Right renal pelvis (tissue), 4 donors: ENCODE results near the gene DCAF11. TPM values are rescaled to one million over a fixed set of nuclear protein-coding genes. Genes with fewer than 3 reads are reported as not detected.

Source experiments
- DNase-seq, 4 donors: peaks; one replicate each; pipeline ENCODE4 v3.0.0-alpha.2; 2013; ENCODE audit warnings: low read depth in 4 of 4, low spot score in 3 of 4, missing footprints in 1 of 4
- polyA plus RNA-seq, 4 donors: library from polyadenylated mRNA; unstranded; fragments of 120-200 nt; gene quantifications; one replicate each; pipeline ENCODE4 v1.2.1, GENCODE V29; 2013; ENCODE audit not compliant: insufficient read length in 4 of 4

Gene DCAF11
- polyA plus RNA-seq, 4 donors, result 79.8 to 83.5 (median 81.4) TPM

DNA sequence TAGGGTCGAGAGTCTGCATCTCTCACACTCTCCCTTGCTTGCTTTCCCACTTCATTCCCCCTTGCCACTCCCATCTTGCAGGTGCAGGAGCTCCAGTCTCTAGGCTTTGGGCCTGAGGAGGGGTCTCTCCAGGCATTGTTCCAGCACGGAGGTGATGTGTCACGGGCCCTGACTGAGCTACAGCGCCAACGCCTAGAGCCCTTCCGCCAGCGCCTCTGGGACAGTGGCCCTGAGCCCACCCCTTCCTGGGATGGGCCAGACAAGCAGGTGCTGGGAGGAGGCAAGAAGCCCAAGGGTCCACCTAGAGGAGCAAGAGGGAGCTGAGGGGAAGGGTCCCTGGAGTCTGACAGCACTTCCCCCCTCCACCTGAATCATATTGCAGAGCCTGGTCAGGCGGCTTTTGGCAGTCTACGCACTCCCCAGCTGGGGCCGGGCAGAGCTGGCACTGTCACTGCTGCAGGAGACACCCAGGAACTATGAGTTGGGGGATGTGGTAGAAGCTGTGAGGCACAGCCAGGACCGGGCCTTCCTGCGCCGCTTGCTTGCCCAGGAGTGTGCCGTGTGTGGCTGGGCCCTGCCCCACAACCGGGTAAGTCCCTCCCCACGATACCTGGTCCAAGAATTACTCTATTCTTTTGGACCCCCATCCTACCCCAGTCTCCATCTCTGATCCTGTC lies 37.0 kb downstream of the DCAF11 start:
- no peak for DNase-seq

DNA sequence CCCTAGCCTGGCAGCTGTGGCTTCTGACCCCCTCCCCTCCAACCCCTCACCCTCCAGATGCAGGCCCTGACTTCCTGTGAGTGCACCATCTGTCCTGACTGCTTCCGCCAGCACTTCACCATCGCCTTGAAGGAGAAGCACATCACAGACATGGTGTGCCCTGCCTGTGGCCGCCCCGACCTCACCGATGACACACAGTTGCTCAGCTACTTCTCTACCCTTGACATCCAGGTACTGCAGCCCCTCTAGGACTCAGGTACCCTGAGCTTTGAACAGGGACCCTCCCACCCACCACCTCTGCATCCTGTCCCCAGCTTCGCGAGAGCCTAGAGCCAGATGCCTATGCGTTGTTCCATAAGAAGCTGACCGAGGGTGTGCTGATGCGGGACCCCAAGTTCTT lies 40.5 kb downstream of the DCAF11 start:
- no peak for DNase-seq

DNA sequence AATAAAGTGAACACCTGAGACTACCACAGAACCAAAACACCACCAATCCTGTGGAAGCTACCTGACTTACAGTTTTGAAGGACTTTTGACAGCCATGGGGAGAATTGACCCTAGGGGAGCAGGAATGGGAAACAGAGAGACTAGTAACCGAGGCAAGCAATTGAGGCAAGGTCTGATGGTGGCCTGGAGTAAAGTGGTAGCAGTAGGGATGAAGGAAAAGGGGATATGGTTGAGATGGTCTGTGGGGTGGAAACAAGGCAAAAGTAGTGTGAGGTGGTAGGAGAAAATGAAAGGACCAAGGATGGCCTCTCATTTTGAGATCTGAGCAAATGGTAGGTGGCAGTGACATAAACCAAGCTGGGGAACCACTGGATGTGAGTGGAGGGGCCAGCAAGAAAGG lies 42.3 kb downstream of the DCAF11 start:
- DNase-seq, result no peak

DNA sequence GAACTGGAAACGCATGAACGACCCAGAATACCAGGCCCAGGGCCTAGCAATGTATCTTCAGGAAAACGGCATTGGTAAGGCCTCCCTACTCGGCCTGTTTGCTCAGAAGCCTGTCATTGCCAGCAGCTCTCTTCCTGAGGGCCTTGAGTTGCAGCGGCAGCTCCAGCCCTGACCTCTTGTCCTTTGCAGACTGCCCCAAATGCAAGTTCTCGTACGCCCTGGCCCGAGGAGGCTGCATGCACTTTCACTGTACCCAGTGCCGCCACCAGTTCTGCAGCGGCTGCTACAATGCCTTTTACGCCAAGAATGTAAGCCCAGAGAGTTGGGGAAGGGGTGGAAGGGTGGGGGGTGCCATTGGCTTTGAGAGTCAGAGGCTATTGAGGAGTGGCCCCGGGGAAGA lies 42.8 kb downstream of the DCAF11 start:
- no peak for DNase-seq

DNA sequence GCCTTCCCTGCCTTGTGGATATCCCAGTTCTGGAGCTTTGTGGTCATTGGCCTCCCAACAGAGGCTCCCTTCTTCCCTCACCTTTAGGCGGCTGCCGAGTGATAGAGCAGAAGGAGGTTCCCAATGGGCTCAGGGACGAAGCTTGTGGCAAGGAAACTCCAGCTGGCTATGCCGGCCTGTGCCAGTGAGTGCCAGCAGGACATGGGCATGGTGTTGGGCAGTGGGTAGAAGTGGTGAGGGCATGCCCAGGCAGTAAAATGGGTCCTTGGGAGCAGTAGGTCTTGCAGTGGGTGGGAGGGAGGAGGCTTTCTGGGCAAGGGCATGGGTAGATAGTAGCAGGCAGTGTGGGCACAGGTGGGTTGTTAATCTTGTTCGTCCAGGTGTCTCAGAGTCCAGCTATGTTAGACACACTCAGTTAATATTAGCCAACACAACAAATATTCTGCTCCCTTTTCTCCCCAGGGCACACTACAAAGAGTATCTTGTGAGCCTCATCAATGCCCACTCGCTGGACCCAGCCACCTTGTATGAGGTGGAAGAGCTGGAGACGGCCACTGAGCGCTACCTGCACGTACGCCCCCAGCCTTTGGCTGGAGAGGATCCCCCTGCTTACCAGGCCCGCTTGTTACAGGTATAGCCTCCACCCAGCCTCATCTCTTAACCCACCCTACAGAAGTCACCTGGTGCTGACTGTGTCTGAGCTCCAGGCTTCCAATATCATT lies 45.4 kb downstream of the DCAF11 start:
- no peak for DNase-seq

DNA sequence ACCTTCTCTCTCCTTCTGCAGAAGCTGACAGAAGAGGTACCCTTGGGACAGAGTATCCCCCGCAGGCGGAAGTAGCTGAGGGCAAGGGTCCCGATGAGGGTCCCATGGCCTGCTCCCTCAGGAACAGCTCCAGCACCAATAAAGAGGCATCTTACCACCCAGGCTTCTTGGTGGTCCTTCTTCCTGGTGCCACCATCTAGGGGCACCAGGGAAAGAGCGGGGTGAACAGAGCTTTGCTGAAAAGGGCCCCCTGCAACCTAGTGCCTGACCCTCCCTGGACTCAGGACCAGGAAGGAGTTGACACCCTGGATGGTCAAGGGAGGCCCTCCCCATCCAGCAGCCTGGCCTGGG lies 45.9 kb downstream of the DCAF11 start:
- DNase-seq, result no peak

DNA sequence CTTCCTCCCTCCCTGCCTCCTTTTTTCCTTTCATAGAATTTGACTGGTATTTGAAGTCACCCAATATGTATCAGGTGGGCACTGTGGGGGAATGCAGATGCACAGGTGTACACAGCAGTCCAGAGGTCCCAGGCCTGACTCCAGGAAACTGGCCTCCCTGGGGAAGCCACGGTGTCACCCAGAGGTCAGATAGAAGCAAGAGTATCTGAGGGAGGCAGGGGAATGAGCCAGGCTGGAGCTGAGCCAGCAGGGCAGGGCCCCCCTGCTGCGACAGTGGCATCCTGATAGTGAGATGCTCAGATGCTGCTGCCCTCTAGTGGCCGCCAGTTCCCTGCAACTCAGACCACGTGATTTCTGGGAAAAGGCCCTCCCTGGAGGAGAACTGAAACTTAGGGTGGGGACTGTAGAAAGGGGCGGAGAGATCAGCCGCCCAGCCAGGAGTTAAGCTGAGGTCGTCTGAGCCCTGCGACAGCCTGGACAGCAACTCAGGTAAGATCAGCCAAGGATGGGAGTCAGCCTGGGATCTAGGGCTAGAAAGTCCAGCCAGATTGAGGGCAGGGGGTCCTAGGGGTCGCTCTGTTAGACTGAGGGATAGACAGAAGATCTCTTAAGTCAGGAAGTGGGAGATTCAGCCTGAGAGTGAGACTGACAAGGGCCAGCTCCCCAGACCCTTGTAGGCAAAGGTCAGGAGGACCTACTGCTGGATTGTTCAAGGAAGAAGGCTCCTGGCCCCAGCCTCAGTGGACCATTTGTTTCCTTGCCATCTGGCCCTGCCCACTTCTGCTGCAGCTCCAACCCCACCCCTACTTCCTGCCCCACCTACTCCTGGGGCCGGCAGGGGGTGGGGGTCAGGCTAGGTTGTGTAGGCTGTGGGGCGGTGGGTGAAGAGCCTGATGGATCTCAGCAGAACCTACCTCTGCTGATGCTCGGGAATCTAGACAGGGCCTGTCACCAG lies 46.5 kb downstream of the DCAF11 start, which contains the start of gene IRF9:
Gene IRF9 (plus strand): TSS at position 416 of the 955 bp plus-strand sequence. CDS start 880 bp downstream, outside the sequence.
- DNase-seq, result peak; percentile 93 to 97 (median 95)

DNA sequence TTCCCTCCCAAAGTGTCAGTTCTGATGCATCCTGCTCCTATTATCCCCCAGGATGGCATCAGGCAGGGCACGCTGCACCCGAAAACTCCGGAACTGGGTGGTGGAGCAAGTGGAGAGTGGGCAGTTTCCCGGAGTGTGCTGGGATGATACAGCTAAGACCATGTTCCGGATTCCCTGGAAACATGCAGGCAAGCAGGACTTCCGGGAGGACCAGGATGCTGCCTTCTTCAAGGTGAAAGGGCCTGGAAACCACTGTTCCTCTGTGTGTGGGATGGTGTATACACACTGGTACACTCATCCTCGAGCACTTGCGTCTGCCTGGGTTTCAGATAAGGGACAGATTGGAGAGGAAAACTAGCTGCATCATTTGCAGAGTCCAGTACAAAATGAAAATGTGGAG lies 47.5 kb downstream of the DCAF11 start:
- DNase-seq, result no peak

DNA sequence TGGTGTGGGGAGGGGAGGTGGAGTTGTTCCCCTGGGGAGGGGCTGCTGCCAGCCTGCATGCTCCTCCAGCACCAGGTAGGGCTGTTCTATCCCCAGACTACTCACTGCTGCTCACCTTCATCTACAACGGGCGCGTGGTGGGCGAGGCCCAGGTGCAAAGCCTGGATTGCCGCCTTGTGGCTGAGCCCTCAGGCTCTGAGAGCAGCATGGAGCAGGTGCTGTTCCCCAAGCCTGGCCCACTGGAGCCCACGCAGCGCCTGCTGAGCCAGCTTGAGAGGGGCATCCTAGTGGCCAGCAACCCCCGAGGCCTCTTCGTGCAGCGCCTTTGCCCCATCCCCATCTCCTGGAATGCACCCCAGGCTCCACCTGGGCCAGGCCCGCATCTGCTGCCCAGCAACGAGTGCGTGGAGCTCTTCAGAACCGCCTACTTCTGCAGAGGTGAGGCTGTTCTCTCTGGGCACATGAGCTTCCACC lies 50.0 kb downstream of the DCAF11 start:
- no peak for DNase-seq

DNA sequence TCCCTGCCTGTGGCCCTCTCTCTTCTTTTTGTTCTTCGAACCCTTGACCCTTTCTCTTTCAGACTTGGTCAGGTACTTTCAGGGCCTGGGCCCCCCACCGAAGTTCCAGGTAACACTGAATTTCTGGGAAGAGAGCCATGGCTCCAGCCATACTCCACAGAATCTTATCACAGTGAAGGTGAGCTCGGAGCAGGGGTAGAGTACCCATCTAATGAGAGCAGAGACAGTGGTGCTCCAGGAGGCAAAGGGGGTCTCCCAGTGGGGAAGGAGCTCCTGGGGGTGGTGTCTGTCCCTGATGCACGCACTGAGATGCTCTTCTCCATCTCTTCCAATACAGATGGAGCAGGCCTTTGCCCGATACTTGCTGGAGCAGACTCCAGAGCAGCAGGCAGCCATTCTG lies 51.2 kb downstream of the DCAF11 start:
- no peak for DNase-seq

DNA sequence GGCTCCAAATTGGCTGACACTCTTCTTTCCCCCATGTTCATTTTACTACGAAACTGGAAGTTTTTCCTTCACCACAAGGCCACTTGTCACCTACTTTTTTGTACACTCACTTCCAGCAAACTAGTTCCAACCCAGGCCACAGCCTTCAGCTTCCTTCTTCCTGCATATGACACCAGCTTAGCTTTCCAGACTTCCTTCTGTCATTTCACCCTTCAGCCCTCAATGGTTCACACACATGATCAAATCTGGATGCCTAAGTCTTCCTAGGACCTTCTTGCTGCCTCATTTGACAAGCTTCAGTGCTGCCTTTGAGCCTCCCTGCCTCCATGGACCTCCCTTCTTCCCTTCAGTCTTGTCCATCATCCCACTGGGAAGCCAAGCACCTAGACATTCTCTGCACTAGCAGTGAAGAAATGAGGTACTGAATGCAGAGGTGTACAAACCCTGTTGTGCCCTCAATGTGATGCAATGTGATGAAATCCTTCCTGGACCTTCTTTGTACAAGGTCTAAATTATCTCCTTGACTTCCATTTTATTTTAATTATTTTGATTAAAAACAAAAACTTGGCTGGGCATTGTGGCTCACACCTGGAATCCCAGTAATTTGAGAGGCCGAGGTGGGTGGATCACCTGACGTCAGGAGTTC lies 53.0 kb downstream of the DCAF11 start:
- no peak for DNase-seq

DNA sequence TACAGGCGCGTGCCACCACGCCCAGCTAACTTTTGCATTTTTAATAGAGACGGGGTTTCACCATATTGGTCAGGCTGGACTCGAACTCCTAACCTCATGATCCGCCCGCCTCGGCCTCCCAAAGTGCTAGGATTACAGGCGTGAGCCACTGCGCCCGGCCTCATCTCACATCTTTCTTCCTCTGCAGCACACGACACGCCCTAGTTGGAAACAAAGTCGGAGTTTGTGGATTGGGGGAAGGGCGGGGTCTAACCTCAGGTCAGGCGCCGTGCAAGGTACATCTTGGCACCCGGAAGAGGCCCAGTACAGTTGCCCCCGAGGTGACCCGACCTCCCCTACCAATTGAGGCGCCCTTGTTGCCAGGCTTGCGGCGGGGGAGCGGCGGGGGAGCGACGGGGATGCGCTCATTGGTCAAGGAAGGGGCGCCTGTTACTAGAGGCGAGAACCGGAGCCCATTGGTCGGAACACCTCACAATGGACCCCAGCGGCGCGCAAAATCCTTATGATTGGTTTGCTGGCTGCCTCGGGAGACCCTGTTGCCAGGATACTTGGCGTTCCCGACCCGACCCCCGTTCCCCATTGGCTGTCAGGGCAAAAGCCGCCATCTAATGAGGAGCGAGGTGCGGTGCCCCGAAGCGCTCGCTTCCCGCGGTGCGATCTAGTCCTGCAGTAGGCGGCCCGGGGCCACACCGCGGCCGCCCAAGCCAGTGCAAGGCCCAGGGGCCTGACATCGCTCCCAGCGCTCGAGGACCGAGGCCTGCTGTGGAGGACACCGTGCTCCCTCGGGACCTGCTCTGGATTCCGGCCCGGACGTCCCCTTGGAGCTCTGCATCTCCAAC lies 57.1 kb downstream of the DCAF11 start, which contains the start of gene REC8:
Gene REC8 (plus strand): TSS at position 659 of the 839 bp plus-strand sequence. CDS start 473 bp downstream, outside the sequence.
- DNase-seq, result peak; percentile 79 to 92 (median 88)

DNA sequence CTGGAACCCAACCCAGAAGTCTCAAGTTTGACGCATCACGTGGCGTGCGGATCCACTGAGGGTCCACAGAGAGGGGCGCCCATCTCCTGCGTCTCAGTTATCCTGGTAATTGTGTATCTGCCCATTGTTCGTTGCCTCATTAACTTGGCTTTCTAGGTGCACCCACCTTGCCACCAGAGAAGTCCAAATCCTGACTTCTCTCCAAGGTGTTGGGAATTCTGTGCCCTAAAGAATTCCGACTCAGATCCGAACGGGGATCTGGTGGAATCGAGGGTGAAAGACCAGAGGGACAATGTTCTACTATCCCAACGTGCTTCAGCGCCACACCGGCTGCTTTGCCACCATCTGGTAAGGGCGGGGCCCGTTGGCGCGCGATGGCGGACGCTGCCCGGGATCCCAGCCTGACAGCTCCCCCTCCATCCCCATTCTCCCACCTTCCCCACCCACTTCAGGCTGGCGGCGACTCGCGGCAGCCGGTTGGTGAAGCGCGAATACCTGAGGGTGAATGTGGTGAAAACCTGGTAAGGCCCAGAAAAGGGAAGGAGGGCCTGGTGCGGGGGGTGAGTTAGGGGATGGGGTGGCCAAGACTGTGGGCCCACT lies 57.8 kb downstream of the DCAF11 start:
- peak in 1 of 4 donors; percentile 8 for DNase-seq

DNA sequence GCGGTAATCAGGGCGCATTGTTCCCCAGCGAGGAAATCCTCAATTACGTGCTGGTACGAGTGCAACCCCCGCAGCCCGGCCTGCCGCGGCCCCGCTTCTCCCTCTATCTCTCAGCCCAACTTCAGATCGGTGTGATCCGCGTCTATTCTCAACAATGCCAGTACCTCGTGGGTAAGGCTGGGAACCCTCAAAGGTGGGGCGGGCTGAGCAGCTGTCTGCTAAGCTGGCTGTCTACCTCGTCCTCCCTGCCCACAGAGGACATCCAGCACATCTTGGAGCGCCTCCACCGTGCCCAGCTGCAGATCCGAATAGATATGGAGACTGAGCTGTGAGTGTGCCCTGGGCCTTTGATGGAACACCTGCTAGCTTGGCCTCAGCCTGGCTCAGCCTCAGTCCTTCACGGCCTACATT lies 58.3 kb downstream of the DCAF11 start:
- DNase-seq, result no peak

Other genes with a start within 250 kb of the DCAF11 start
- 10 to 100 TPM; 39.2 to 64.1 (median 45.3) TPM for gene DHRS4, start 161.0 kb upstream of the DCAF11 start, polyA plus RNA-seq
- gene DHRS4L2, start 125.8 kb upstream of the DCAF11 start, polyA plus RNA-seq, result 10 to 100 TPM; 28.8 to 49.0 (median 41.4) TPM
- gene CARMIL3, start 62.8 kb upstream of the DCAF11 start, polyA plus RNA-seq, result 1 to 10 TPM; 1.9 to 2.3 (median 2.3) TPM
- gene CPNE6, start 43.2 kb upstream of the DCAF11 start, polyA plus RNA-seq, result under 1 TPM in 1 of 4 donors, not detected in 3; 0.03 TPM
- 10 to 100 TPM; 25.4 to 39.1 (median 30.4) TPM for gene PCK2, start 20.5 kb upstream of the DCAF11 start, polyA plus RNA-seq
- gene NRL, start 172 bp downstream of the DCAF11 start, polyA plus RNA-seq, result 1 to 10 TPM; 2.5 to 3.7 (median 2.8) TPM
- 1 to 10 TPM in 2 of 4 donors, under 1 TPM in 2; 0.87 to 1.2 (median 0.97) TPM for gene FITM1, start 15.9 kb downstream of the DCAF11 start, polyA plus RNA-seq
- gene PSME1, start 21.4 kb downstream of the DCAF11 start, polyA plus RNA-seq, result 100 to 1,000 TPM; 198 to 214 (median 206) TPM
- 10 to 100 TPM; 14.5 to 24.2 (median 18.9) TPM for gene EMC9, start 26.8 kb downstream of the DCAF11 start, polyA plus RNA-seq
- 100 to 1,000 TPM; 156 to 183 (median 168) TPM for gene PSME2, start 31.8 kb downstream of the DCAF11 start, polyA plus RNA-seq
- gene RNF31, start 32.7 kb downstream of the DCAF11 start, polyA plus RNA-seq, result 10 to 100 TPM; 49.2 to 54.2 (median 49.4) TPM
- gene IRF9, start 46.5 kb downstream of the DCAF11 start, polyA plus RNA-seq, result 10 to 100 TPM; 45.4 to 65.2 (median 60.4) TPM
- 10 to 100 TPM; 60.0 to 70.1 (median 64.3) TPM for gene REC8, start 57.3 kb downstream of the DCAF11 start, polyA plus RNA-seq
- gene IPO4, start 74.0 kb downstream of the DCAF11 start, polyA plus RNA-seq, result 10 to 100 TPM; 33.2 to 41.3 (median 34.0) TPM
- 10 to 100 TPM; 37.8 to 48.9 (median 41.3) TPM for gene TM9SF1, start 80.7 kb downstream of the DCAF11 start, polyA plus RNA-seq
- 1 to 10 TPM; 3.7 to 4.8 (median 4.3) TPM for gene TSSK4, start 90.9 kb downstream of the DCAF11 start, polyA plus RNA-seq
- gene CHMP4A, start 98.7 kb downstream of the DCAF11 start, polyA plus RNA-seq, result 10 to 100 TPM; 43.5 to 50.7 (median 49.8) TPM
- gene MDP1, start 101.3 kb downstream of the DCAF11 start, polyA plus RNA-seq, result 10 to 100 TPM; 14.8 to 19.3 (median 16.2) TPM
- gene NEDD8, start 117.6 kb downstream of the DCAF11 start, polyA plus RNA-seq, result 100 to 1,000 TPM; 222 to 245 (median 238) TPM
- 100 to 1,000 TPM; 102 to 121 (median 118) TPM for gene GMPR2, start 118.2 kb downstream of the DCAF11 start, polyA plus RNA-seq
- gene TINF2, start 127.8 kb downstream of the DCAF11 start, polyA plus RNA-seq, result 10 to 100 TPM; 55.5 to 70.6 (median 58.7) TPM
- 1 to 10 TPM; 1.4 to 2.3 (median 2.1) TPM for gene TGM1, start 148.4 kb downstream of the DCAF11 start, polyA plus RNA-seq
- 10 to 100 TPM; 19.7 to 24.1 (median 20.8) TPM for gene RABGGTA, start 156.8 kb downstream of the DCAF11 start, polyA plus RNA-seq
- gene DHRS1, start 185.0 kb downstream of the DCAF11 start, polyA plus RNA-seq, result 10 to 100 TPM; 44.6 to 56.9 (median 46.2) TPM
- gene NOP9, start 185.1 kb downstream of the DCAF11 start, polyA plus RNA-seq, result 10 to 100 TPM; 26.7 to 27.7 (median 27.0) TPM
- 10 to 100 TPM; 21.8 to 27.6 (median 24.6) TPM for gene CIDEB, start 193.2 kb downstream of the DCAF11 start, polyA plus RNA-seq
- 1 to 10 TPM; 1.8 to 2.5 (median 2.0) TPM for gene LTB4R2, start 195.4 kb downstream of the DCAF11 start, polyA plus RNA-seq
- gene LTB4R, start 196.7 kb downstream of the DCAF11 start, polyA plus RNA-seq, result 1 to 10 TPM; 2.6 to 4.7 (median 3.8) TPM
- 10 to 100 TPM; 15.6 to 24.9 (median 20.4) TPM for gene ADCY4, start 220.3 kb downstream of the DCAF11 start, polyA plus RNA-seq
- 1 to 10 TPM; 2.7 to 4.1 (median 3.2) TPM for gene RIPK3, start 225.2 kb downstream of the DCAF11 start, polyA plus RNA-seq